OCI-M2 (cell line): ENCODE results near the gene GARIN5A.

Experiments
- DNase-seq: peaks from one replicate; lab custom pipeline; 2025; ENCODE audit not compliant: unreplicated experiment; lab: John Stamatoyannopoulos, UW

The GARIN5A gene

DNA sequence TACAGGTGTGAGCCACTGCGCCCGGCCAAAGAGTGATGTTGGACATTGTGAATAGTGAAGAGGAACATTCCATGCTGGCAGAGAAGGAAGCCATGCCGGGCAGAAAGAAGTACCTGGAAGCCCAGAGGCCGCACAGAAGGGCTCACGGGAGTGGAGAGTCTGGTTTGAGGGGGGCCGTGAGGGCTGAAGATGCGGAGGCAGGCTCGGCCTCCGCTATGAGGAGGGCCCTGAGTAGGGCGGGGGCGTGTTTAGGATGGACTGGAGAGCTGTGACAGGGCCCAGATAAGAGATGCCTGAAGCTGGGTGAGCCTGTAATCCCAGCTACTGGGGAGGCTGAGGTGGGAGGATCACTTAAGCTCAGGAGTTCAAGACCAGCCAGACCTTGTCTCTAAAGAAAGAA, 32.7 kb upstream of the GARIN5A start:
- DNase-seq = no peak

DNA sequence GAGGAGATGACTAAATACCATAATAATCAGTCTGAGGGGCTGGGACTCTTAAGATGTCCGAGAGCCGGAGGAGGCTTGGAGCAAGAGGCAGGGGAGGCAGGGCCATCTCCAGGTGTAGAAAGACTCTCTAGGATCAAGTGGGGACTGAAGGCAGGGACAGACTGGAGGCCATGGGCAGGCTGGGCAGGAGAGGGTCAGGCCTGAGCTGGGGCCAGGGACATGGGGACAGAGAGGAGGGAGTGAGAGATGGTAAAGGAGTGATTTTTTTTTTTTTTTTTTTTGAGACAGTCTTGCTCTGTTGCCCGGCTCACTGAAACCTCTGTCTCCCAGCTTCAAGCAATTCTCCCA, 32.2 kb upstream of the GARIN5A start:
- no peak for DNase-seq

DNA sequence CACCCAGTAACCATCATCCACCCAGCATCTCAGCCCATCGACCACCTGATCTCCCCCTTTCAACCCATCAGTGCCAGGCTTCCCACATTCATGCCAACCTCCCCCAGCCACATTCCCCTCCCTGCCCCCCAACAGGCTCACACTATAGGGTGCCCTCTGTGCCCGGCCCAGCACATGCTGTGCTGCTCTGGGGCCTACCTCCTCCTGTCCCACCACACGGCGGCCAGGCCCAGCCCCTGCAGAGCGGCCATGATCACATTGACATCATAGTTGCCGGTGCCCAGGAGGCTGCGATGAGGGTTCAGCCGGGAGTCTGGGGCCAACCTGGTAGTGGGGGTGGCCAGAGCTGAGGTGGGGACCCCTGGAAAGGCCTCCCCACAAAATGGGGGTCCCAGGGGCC, 30.7 kb upstream of the GARIN5A start:
- DNase-seq = no peak

- no peak for DNase-seq
These were observed 30.1 kb upstream of the GARIN5A start for GRCh38 chr19:50506700-50507099.

DNA sequence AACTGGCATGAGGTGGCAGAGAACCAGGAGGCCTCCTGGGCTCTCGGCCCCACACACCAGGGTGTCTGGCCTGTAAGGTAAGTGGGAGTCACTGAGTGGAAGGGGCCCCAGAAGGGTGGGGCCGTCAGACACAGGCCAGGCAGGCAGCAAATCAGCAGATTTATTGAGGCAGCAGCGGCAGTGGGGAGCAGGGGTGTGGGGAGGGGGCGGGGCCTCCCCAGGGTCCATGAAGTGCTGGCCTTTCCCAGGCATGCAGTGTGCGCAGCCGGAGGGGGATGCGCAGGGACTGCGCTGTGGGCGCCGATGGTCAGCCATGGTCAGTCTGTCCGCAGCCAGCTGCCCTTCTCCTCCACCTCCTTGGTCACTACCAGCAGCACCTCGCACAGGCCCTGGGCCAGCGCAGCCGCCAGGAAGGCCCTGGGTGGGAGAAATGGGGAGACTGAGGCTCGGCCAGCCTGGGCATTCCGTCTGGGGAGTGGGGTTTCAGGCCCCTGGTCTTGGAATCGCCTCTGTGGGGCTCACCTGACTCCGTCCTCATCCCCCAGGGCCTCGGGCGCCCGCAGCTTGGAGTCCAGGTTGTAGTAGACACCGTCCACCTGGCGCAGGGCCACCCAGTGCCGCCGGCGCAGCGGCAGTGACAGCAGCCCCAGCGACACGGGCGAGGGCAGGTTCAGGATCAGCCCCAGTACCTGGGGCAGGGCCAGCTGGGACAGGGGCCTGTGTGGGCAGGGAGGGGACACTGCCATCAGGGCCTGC, 29.4 kb upstream of the GARIN5A start:
- DNase-seq = no peak

DNA sequence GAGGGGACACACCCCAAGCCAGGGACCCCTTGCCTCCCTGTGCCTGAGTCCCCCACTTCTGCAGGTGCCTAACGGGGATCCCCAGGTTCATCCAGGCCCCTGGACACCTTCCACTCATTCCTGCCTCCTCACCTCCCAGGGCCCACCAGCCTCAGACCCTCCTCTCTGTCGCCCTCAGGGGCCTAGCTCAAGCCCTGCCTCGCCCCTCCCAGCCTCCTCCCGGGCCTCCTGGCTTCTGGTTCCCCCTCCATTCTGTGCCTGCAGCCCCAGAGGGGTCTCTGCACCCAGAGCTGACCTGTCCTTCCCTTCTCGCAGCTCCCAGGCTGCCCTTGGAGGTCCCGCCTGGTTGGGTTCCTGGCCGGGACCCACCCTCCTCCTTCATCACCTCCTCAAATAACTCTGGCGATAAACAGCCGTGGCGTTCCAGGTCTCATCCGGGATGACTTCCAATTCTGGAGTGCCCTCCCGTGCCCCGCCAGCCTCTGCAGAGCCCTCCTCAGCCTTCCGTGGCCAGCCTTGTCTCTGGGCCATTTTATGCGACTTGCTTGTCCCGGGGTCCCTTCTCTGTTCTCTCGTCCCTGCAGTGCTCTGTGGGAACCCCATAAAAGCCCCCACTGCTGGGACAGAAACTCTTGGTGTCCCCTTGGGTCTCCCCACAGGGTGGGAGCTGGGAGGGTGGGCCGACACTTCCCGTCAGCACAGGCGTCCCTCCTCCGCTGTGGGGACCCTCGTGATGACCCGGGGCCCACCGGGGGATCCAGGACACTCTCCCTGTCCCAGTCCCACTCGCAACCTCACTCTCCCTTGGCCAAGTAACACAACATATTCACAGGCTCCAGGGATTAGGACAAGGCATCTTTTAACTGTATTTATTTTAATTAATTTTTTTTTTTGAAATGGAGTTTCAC, 25.2 kb upstream of the GARIN5A start:
- DNase-seq = no peak

DNA sequence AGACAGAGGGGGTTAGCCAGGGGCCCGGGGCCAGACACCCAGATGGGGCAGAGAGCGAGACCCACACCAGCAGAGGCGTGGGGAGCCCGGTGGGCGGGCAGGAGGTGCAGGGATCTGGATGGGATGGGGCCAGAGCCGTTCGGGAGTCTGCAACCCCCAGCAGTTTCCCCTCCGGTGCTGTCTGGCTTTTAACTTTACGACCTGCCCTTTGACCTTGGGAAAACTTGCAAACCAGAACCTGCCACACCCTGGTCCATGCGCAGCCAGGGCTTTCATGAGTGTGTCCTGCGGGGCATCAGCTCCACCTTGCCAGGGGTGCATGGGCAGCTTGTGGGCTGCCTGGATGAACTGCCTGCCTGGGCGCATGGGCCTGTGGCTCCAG, 24.5 kb upstream of the GARIN5A start:
- DNase-seq = no peak

- DNase-seq = no peak
These were observed 24.1 kb upstream of the GARIN5A start for GRCh38 chr19:50500753-50501151.

GRCh38 chr19:50500060-50500752, 23.6 kb upstream of the GARIN5A start:
- DNase-seq = no peak

DNA sequence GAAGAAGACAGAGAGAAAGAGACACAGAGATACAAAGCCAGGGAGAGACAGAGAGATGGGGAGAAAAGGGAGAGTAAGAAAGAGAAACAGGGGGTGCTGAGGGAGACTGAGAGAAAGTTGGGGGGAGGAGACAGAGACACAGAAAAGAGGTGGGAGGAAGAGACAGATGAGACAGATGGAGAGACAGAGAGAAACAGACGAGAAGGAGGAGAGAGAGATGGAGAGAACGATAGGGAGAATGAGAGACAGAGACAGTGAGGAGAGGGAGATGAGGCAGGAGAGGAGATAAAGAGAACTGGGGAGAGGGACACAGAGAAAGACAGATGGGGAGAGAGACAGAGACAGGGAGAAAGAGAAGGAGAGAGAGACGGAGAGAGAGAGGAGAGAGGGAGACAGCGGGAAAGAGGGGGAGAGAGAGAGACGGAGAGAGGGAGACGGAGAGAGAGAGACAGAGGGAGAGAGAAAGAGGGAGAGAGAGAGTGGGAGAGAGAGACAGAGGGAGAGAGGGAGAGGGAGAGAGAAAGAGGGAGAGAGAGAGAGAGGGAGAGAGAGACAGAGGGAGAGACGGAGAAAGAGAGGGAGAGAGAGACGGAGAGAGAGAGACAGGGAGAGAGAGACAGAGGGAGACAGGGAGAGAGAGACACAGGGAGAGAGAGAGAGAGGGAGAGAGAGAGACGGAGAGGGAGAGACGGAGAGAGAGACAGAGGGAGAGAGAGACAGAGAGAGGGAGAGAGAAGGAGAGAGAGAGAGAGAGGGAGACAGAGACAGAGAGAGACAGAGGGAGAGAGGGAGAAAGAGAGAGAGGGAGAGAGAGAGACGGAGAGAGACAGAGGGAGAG, 21.8 kb upstream of the GARIN5A start:
- no peak for DNase-seq

DNA sequence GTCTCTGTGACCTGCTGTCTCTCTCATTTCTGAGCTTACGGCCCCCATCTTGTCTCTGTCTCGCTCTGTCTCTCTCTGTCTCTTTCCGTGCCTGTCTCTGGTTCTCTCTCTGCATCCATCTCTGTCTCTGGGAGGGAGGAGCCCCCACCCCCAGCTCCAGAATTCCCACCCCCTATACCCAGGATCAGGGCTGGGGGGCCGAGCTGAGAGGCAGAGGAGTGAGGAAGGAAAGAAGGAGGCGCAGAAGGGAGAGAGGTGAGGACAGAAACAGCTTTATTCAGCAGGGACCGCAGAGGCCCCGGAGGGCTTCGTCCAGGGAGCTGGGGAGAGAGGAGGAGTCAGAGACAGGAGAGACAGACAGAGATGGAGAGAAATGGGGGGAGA, 20.4 kb upstream of the GARIN5A start:
- DNase-seq = no peak

GRCh38 chr19:50496189-50497021, 19.8 kb upstream of the GARIN5A start:
- DNase-seq = no peak

DNA sequence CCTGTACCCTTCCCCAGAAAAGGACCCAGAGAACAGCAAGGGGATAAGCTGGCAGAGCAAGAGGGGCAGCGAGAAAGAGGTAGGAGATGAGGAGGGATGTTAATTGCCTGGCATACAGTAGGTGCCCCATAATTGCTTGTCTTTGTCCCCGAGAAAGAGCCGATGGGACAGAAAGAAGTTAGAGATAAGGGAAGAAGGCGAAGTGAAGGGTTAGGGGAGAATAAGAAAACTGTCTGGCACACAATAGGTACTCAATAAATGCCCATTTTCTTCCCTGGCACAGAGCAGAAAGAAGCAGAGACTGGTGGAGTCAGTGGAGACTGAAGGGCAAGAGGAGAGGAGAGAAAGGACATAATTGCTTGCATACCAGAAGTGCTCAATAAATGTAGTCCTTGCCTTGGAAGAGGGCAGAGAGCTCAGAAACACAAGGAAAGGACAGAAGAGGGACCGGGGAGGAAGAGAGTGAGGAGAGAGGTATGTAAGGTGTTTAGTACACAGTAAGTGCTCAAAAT, 18.4 kb upstream of the GARIN5A start:
- no peak for DNase-seq

- no peak for DNase-seq
These were observed 17.8 kb upstream of the GARIN5A start for GRCh38 chr19:50494186-50495019.

GRCh38 chr19:50493171-50493570, 16.5 kb upstream of the GARIN5A start:
- DNase-seq = no peak

GRCh38 chr19:50492303-50493052, 15.8 kb upstream of the GARIN5A start:
- DNase-seq = no peak

- no peak for DNase-seq
These were observed 14.4 kb upstream of the GARIN5A start for GRCh38 chr19:50490991-50491472.

DNA sequence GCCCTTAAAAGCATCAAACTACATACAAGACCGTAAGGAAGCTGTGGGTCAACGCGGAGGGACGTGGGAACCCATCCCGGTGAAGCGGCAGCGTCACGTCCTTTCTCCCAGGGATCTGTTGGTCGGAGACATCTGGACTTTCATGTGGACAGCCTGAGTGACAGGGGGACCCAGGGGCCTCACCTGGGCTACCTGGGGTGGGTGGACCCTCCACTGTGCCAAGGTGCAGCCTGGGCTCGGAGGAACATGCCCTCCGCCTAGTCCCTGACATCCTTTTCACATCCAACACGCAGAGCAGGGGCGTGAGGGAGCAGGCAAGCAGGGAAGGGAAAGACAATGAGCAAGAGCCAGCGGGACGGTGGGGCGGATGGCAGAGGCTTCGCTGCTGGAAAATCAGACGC, 13.8 kb upstream of the GARIN5A start:
- DNase-seq = no peak
